ENCODE results near the gene TMCO1.
"Not testable (repeated sequence)": the region's sequence is repeated elsewhere in the genome, so short reads cannot be mapped to it uniquely, and the experiment has no call there.

The TMCO1 gene

DNA sequence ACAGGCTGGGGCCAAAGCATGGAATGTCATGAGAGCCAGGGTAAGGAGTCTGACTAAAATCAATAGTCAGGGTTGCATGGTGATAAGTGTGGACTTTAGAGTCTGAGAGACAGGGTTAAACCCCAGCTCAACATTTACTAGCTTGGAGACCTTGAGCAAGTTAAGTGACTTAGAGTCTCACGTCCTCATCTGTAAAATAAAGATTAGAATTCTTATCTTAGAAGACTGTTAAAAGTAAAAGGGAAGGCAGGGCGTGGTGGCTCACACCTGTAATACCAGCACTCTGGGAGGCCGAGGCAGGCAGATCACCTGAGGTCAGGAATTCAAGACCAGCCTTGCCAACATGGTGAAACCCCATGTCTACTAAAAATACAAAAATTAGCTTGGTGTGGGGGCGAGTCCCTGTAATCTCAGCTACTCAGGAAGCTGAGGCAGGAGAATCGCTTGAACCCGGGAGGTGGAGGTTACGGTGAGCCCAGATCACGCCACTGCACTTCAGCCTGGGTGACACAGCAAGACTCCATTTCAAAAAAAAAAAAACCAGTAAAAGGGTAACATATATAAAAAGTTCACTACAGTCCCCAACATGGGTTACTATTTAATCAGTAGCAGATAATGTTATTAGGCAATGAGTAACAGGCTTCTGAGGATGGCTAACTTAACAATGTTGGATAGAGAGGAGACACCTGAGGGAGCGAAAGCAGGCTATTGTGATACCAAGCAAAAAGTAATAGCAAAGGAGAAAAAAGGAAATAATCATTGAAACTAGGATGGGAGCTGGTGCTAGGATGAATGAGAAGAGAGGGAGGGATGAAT lies 20.8 kb downstream of the TMCO1 start:
- no peak for DNase-seq (ENCODE audit: low spot score)

DNA sequence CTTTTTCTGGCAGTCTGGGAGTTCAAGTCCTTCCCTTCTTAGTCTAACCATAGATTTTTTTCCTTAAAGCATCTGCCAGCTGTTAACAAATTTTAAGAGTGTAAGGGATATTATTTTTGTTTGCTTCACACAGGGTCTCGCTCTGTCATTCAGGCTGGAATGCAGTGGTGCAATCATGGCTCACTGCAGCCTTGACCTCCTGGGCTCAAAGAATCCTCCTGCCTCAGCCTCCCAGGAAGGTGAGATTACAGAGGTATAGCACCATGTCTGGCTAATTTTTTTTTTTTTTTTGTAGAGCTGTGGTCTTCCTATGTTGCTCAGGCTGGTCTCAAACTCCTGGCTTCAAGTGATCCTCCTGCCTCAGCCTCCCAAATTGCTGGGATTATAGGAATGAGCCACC lies 23.8 kb downstream of the TMCO1 start:
- not testable (repeated sequence) for DNase-seq (ENCODE audit: low spot score)

GRCh38 chr1:165742194-165742593 lies 26.5 kb downstream of the TMCO1 start:
- DNase-seq (ENCODE audit: low spot score): no peak

GRCh38 chr1:165738794-165739193 lies 29.9 kb downstream of the TMCO1 start:
- DNase-seq (ENCODE audit: low spot score): no peak

DNA sequence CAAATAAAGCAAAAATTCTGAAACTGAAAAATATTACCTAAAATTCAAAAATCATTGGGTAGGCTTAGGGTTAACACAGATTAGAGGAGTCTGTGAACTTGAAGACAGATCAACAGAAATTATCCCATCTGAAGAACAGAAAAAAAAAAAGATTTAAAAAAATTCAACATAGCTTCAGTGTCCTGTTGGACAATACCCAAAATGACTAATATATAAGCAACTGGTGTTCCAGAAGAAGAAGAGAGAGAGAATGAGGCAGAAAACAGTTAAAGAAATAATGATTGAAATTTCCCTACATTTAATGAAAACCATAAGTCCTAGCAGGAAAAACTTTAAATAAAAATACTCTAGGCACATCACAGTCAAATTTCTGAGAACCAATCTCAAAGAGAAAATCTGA lies 31.5 kb downstream of the TMCO1 start:
- DNase-seq (ENCODE audit: low spot score): no peak

GRCh38 chr1:165734906-165735305 lies 33.8 kb downstream of the TMCO1 start:
- DNase-seq (ENCODE audit: low spot score): no peak

GRCh38 chr1:165726841-165727240 lies 41.8 kb downstream of the TMCO1 start:
- DNase-seq (ENCODE audit: low spot score): no peak

DNA sequence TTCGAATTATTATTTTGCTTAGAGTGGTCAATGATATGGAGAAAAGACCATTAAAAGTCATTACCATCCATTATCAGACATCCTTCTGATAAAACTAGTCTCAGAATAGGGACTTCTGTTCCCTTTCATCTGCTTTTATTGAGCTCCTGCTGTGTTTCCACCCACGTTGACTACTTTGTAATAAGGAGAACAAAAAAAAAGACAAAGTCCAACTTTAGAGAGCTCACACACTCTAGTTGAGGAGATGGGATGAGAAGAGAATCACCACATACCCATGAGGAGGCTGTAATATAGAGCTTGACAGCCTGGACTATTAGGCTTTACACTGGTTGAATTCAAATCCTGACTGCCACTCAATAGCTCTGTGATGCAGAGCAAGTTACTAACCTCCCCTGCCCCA lies 42.5 kb downstream of the TMCO1 start:
- no peak for DNase-seq (ENCODE audit: low spot score)

DNA sequence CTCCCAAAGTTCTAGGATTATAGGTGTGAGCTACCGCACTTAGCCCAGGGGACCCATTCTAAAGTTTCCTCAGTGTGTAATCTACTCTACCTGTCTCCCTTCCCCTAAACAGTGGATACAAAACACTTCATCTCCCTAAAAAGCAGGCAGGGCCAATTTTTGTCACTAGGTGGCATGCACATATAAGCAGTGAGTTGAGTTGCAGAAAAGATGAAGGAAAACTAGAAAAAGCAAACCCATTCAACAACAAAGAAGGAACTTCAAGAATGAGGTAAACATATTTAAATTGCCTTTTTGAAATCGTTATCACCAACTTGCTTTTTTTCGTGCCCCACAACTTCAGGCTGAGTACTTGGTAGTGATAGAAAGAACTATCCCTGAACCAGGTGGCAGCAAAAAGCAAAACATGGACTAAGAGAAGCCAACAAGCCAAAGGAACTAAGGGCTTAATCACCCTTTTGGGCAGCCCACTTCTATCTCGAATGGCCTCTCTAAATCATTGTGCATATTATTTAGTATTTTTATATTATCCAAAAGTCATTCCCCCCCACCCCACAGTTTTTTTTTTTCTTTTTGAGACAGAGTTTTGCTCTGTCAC lies 50.7 kb downstream of the TMCO1 start:
- peak; percentile 25 for DNase-seq (ENCODE audit: low spot score)

GRCh38 chr1:165716265-165717051 lies 52.2 kb downstream of the TMCO1 start:
- not testable (repeated sequence) for DNase-seq (ENCODE audit: low spot score)

DNA sequence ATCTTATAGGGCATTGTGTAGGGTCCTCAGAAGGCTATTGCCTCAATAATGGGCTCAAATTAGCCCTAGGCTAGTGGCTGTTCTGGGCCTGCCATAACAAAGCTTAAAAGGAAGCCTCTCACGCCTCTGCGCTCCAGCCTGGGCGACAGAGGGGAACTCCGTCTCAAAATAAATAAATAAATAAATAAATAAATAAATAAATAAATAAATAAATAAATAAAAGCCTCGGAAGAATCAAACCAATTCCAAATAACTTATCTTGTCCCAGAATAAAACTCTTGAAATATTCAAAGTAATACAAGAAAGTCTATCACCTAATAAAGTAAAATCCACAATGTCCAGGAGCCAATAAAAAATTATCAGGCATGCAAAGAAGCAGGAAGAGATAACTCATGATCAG lies 55.9 kb downstream of the TMCO1 start:
- no peak for DNase-seq (ENCODE audit: low spot score)

- DNase-seq (ENCODE audit: low spot score): no peak
Measured at GRCh38 chr1:165707984-165708706, 60.5 kb downstream of the TMCO1 start.

DNA sequence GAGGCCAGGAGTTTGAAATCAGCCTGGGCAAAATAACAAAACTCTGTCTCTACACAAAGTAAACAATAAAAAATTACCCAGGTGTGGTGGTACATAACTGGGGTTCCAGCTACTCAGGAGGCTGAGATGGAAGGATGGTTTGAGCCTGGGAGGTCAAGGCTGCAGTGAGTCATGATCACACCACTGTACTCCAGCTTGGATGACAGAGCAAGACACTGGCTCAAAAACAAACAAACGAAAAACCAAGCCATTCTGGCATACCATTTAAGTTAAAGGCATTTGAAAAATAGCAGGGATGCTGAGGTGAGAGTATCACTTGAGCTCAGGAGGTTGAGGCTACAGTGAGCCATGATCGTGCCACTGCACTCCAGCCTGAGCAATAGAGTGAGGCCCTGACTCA lies 65.0 kb downstream of the TMCO1 start:
- no peak for DNase-seq (ENCODE audit: low spot score)

GRCh38 chr1:165701922-165702321 lies 66.7 kb downstream of the TMCO1 start:
- not testable (repeated sequence) for DNase-seq (ENCODE audit: low spot score)

DNA sequence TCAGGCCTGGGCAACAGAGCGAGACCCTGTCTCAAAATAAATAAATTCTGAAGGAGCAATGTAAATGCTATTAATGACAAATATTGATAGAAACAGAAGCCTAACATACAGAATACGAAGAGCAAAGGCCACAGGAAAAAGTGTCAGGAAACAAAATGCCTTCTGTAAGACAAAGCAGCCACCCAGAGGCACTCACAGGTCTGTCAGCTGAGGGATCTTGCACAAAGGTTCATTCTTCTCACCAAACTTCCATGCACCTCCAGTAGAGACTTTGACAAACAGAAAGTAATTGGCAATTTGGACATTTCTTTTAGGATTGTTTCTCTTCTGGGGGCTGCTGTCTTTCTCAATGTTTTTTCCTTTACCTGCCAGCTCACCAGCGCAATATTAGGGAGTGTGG lies 69.1 kb downstream of the TMCO1 start:
- DNase-seq (ENCODE audit: low spot score): no peak

- DNase-seq (ENCODE audit: low spot score): no peak
Measured at GRCh38 chr1:165698761-165699052, 70.0 kb downstream of the TMCO1 start.

DNA sequence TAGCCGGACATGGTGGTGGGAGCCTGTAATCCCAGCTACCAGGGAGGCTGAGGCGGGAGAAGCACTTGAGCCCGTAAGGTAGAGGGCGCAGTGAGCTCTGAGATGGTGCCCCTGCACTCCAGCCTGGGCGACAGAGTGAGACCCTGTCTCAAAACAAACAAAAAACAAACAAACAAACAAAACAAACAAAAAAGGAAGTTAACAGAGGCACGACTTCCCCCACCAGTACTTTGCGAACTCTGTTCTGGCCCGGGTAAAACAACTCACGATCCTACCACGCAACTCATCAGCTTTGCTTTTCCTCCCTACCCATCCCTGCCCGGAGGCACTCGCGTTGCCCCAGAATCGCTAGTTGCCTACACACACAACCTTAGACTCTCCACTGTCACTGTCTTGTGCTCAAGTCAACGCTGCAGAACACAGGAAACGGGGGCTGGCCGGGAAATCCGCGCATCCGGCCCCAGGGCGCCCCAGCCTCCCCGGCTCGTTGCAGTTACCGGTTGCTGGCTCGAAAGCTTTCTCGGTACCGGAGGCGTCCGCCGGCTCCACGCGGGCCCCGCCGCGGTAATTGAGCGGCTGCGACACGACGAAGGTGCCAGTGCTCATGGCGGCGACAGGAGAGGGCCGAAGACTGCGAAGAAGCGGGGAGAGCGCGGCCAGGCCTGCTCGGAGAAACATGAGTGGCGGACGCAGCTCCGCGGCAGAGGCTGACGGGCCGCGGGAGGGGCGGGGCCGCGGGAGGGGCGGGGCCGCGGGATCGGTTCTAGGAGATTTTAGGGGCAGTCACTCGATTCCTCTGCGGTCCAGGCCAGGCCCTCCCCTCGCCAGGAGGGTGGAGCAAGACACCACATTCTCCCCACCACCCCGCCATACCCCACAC lies 70.5 kb downstream of the TMCO1 start, which contains the start of gene ALDH9A1:
ALDH9A1 (minus strand) TSS at position 682 of the 880 bp plus-strand sequence; CDS start at position 678, 4 bp downstream.
- DNase-seq (ENCODE audit: low spot score): peak; percentile 84

- DNase-seq (ENCODE audit: low spot score): no peak
Measured at GRCh38 chr1:165697491-165697880, 71.2 kb downstream of the TMCO1 start.

GRCh38 chr1:165696625-165697100 lies 72.0 kb downstream of the TMCO1 start:
- no peak for DNase-seq (ENCODE audit: low spot score)

- DNase-seq (ENCODE audit: low spot score): no peak
Measured at GRCh38 chr1:165695031-165695430, 73.6 kb downstream of the TMCO1 start.

DNA sequence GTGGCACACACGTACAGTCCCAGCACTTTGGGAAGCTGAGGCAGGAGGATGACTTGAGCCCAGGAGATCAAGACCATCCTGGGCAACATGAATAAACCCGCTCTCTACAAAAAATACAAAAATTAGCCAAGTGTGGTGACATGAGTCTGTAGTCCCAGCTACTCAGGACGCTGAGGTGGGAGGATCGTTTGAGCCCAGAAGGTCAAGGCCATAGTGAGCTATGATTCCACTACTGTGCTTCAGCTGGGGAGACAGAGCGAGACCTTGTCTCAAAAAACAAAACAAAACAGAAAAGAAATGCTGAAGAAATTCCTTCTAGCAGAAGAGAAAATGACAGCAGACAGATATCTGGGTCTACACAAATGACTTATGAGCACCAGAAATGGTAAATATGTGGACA lies 80.6 kb downstream of the TMCO1 start:
- DNase-seq (ENCODE audit: low spot score): no peak
